SU-DHL-6 (cell line): Measurements from ENCODE around the gene GNS.

ENCODE experiments used
- H2AFZ ChIP-seq: fragments of 200-600 bp; sonication (generic); 2 replicates; pipeline ENCODE4 v1.6.1; 2014; ENCODE audit warnings: low read depth, mild to moderate bottlenecking, moderate library complexity, mixed read lengths, antibody characterized with exemption, low read length; ENCODE audit not compliant: severe bottlenecking
- H3F3A ChIP-seq: fragments of 200-600 bp; shearing (Covaris generic); 2 replicates; pipeline ENCODE4 v1.6.0; 2016; ENCODE audit warnings: antibody characterized with exemption, mild to moderate bottlenecking; ENCODE audit not compliant: insufficient read depth
- H3K27ac ChIP-seq: fragments of 200-600 bp; sonication (generic); 2 replicates; pipeline ENCODE4 v1.5.1; 2016; ENCODE audit warnings: low read depth, mild to moderate bottlenecking, low read length, moderate library complexity, mixed read lengths
- H3K27me3 ChIP-seq: fragments of 200-600 bp; sonication (generic), shearing (Covaris generic); 2 replicates; pipeline ENCODE4 v1.6.0; 2014; ENCODE audit warnings: mild to moderate bottlenecking, low read length
- H3K36me3 ChIP-seq: fragments of 200-600 bp; sonication (generic); 2 replicates; pipeline ENCODE4 v1.6.1; 2014; ENCODE audit warnings: mild to moderate bottlenecking, low read length, mixed read lengths
- H3K4me2 ChIP-seq: fragments of 300-600, 200-600 bp; shearing (Covaris generic), sonication (generic); 2 replicates; pipeline ENCODE4 v1.6.0; 2014; ENCODE audit warnings: low read length, low read depth, mild to moderate bottlenecking; ENCODE audit not compliant: poor library complexity, severe bottlenecking
- H3K4me3 ChIP-seq: fragments of 200-600 bp; sonication (generic); 2 replicates; pipeline ENCODE4 v1.5.1; 2014; ENCODE audit warnings: antibody characterized with exemption, low read length, mild to moderate bottlenecking, mixed read lengths; ENCODE audit not compliant: insufficient read depth, poor library complexity, severe bottlenecking
- H3K79me2 ChIP-seq: fragments of 200-600 bp; sonication (generic); 2 replicates; pipeline ENCODE4 v1.6.1; 2014; ENCODE audit warnings: mild to moderate bottlenecking, low read length, moderate library complexity; ENCODE audit not compliant: insufficient read depth
- H3K9ac ChIP-seq: fragments of 200-600 bp; sonication (generic); 2 replicates; pipeline ENCODE4 v1.7.0; 2014; ENCODE audit warnings: mild to moderate bottlenecking, low read length
- H3K9me2 ChIP-seq: fragments of 200-600 bp; sonication (generic); replicated peaks from 2 replicates; pipeline ENCODE4 v1.6.1; 2014; ENCODE audit warnings: low read length; ENCODE audit not compliant: insufficient read depth
- H3K9me3 ChIP-seq: fragments of 200-600 bp; sonication (generic); 2 replicates; pipeline ENCODE4 v1.6.1; 2014; ENCODE audit warnings: low read length, mixed read lengths; ENCODE audit not compliant: insufficient read depth
- H4K20me1 ChIP-seq: fragments of 200-600 bp; sonication (generic); 2 replicates; pipeline ENCODE4 v1.6.1; 2014; ENCODE audit warnings: low read depth, mild to moderate bottlenecking, antibody characterized with exemption, low read length, moderate library complexity, mixed read lengths
- CTCF ChIP-seq: fragments of 200-600 bp; sonication (generic); IDR thresholded peaks from one replicate; pipeline ENCODE4 v1.5.1; 2017; ENCODE audit warnings: antibody characterized with exemption, mild to moderate bottlenecking, low read length, moderate library complexity; ENCODE audit not compliant: insufficient read depth, poor library complexity, severe bottlenecking
- EZH2phosphoT487 ChIP-seq: fragments of 200-600 bp; sonication (generic), shearing (Covaris generic); conservative IDR thresholded peaks from 2 replicates; pipeline ENCODE4 v1.6.1; 2018; ENCODE audit warnings: mild to moderate bottlenecking, antibody characterized with exemption, low read length, moderate library complexity, mixed read lengths

Gene GNS

GRCh38 chr12:64667793-64668192 is 91.4 kb downstream of the GNS start:
- Histone ChIP-seq H3K9me3 (no peaks in the 10 kb centered on the region), H3K4me3 (no peak overlapping the region), H3K36me3 (no peaks in the 10 kb centered on the region), H2AFZ (no peak overlapping the region), H3K9me2 (no peaks in the 10 kb centered on the region), H4K20me1 (no peaks in the 10 kb centered on the region; the same call in 1 of the 2 replicates), H3K27me3 (no peaks in the 10 kb centered on the region), H3K79me2 (peaks cover 51% of the 10 kb centered on the region), H3K27ac (no peak overlapping the region), H3K9ac (no peak overlapping the region), H3F3A (no peaks in the 10 kb centered on the region), H3K4me2 (no peak overlapping the region)
- TF ChIP-seq CTCF (no peak), EZH2phosphoT487 (no peak)

GRCh38 chr12:64666054-64666914 is 92.9 kb downstream of the GNS start:
- Histone ChIP-seq H3K9me3 (no peaks in the 10 kb centered on the region), H3K9ac (no peak overlapping the region), H3K36me3 (no peaks in the 10 kb centered on the region), H3K79me2 (peaks cover 48% of the 10 kb centered on the region), H3K4me2 (peak overlapping the region; percentile 24), H3K27me3 (no peaks in the 10 kb centered on the region), H3F3A (no peaks in the 10 kb centered on the region), H3K9me2 (no peaks in the 10 kb centered on the region), H4K20me1 (no peaks in the 10 kb centered on the region; the same call in 1 of the 2 replicates), H3K4me3 (no peak overlapping the region), H3K27ac (no peak overlapping the region), H2AFZ (no peak overlapping the region)
- TF ChIP-seq EZH2phosphoT487: no peak
- TF ChIP-seq CTCF: no peak

GRCh38 chr12:64665514-64665913 is 93.7 kb downstream of the GNS start:
- H3K27ac ChIP-seq: no peak overlapping the region
- H3K4me2 ChIP-seq: peak overlapping the region; percentile 24
- no peak overlapping the region for H3K4me3 ChIP-seq
- H3K36me3 ChIP-seq: no peaks in the 10 kb centered on the region
- no peaks in the 10 kb centered on the region; the same call in 1 of the 2 replicates for H4K20me1 ChIP-seq
- no peaks in the 10 kb centered on the region for H3K9me3 ChIP-seq
- no peaks in the 10 kb centered on the region for H3K9me2 ChIP-seq
- no peak for TF ChIP-seq EZH2phosphoT487
- TF ChIP-seq CTCF: no peak
- no peaks in the 10 kb centered on the region for H3F3A ChIP-seq
- H3K9ac ChIP-seq: no peak overlapping the region
- peaks cover 50% of the 10 kb centered on the region for H3K79me2 ChIP-seq
- H3K27me3 ChIP-seq: no peaks in the 10 kb centered on the region
- no peak overlapping the region for H2AFZ ChIP-seq
